RWPE2 (cell line): ENCODE results near the gene ARHGAP18.

Source experiments
- ATAC-seq: fragments of 200-7000 bp; cut with Tn5 transposase; 3 replicates; pipeline ENCODE4 v1.9.1; 2021; ENCODE audit warnings: low read depth
- DNase-seq: peaks from one replicate; pipeline ENCODE4 v3.0.0-alpha.2; 2020; ENCODE audit warnings: low spot score
- H3K27ac ChIP-seq: fragments of 450-650 bp; 2 replicates; pipeline ENCODE4 v1.5.1; 2017; ENCODE audit warnings: mild to moderate bottlenecking; ENCODE audit not compliant: poor library complexity, severe bottlenecking
- H3K27me3 ChIP-seq: fragments of 250-450 bp; sonication (Bioruptor Pico); 2 replicates; pipeline ENCODE4 v1.5.1; 2021; ENCODE audit warnings: mild to moderate bottlenecking, moderate library complexity; ENCODE audit not compliant: insufficient read depth, poor library complexity, severe bottlenecking
- H3K36me3 ChIP-seq: fragments of 250-450 bp; sonication (Bioruptor Pico); 2 replicates; pipeline ENCODE4 v1.5.1; 2020; ENCODE audit warnings: low read depth, mild to moderate bottlenecking, moderate library complexity
- H3K4me1 ChIP-seq: fragments of 250-450 bp; sonication (Bioruptor Pico); 2 replicates; pipeline ENCODE4 v1.5.1; 2021; ENCODE audit warnings: mild to moderate bottlenecking, moderate library complexity; ENCODE audit not compliant: insufficient read depth, poor library complexity, severe bottlenecking
- H3K4me3 ChIP-seq: fragments of 250-450 bp; sonication (Bioruptor Pico); 2 replicates; pipeline ENCODE4 v1.5.1; 2021; ENCODE audit warnings: mild to moderate bottlenecking, moderate library complexity; ENCODE audit not compliant: severe bottlenecking
- H3K9me3 ChIP-seq: fragments of 250-450 bp; sonication (Bioruptor Pico); 2 replicates; pipeline ENCODE4 v1.5.1; 2021; ENCODE audit warnings: mild to moderate bottlenecking, moderate library complexity; ENCODE audit not compliant: severe bottlenecking
- CTCF ChIP-seq: fragments of 450-650 bp; IDR thresholded peaks from one replicate; pipeline ENCODE4 v1.5.1; 2017; ENCODE audit warnings: mild to moderate bottlenecking, moderate library complexity; ENCODE audit not compliant: poor library complexity, severe bottlenecking

Gene ARHGAP18

DNA sequence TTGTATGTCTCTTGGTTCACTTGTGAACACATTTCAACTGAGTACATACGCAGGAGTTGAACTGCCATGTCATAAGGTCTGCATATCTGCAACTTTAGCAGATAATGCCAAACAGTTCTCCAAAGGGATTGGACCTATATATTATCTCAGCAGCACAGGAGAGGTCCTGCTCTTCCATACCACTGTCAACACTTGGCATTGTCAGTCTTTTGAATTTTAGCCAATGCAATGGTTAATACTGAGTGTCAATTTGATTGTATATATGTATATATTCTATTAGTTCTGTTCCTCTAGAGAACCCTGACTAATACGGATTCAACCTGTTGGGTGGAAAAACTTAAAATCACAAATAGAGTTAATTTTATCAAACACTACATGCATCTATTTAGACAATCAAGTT is 26.1 kb upstream of the ARHGAP18 start:
- Histone ChIP-seq H3K27me3 (no peaks in the 10 kb centered on the region), H3K27ac (no peak overlapping the region), H3K9me3 (peaks cover 2% of the 10 kb centered on the region), H3K4me1 (peaks cover 16% of the 10 kb centered on the region), H3K36me3 (no peaks in the 10 kb centered on the region), H3K4me3 (no peak overlapping the region)
- DNase-seq: no peak
- TF ChIP-seq CTCF: no peak
- no peak for ATAC-seq

DNA sequence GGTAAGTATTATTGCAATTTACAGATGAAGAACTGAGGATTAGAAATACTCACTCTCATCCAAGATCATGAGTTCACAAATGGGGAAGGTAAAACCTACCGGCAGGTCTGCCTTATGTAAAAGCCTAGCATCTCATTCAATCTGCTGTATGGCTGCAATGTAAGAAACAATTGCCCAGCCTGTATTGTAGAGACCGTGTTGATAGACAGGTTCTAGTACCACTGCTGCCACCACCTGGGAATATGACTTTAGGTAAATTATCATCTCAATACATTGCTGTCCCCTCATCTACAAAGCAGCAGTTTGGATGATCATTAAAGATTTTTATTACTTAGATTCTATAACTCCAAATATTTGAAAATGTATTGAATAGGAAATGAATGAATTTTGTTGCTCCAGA is 23.3 kb upstream of the ARHGAP18 start:
- Histone ChIP-seq H3K27ac (peak overlapping the region; percentile 64), H3K4me3 (no peak overlapping the region), H3K9me3 (no peaks in the 10 kb centered on the region), H3K4me1 (peaks cover 20% of the 10 kb centered on the region), H3K27me3 (no peaks in the 10 kb centered on the region), H3K36me3 (no peaks in the 10 kb centered on the region)
- ATAC-seq (no peak), DNase-seq (no peak)
- peak; percentile 39 for TF ChIP-seq CTCF

DNA sequence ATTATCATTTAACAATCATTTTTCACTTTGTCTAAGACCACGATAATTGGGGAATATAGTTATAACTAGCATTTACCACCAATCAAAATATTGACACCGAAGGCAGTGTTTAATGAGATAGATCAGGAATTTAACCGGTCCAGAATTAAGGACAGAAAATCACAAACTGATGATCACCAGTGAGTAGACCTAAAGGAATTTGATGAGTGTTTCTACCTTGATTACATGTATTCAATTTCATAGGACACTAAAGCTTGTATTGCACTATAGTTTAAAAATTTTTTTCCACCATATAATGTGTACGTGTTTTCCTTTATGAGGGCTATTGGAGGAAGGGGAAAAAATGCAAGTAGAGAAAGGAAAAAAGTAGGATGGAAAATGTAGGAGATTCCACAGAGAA is 22.6 kb upstream of the ARHGAP18 start:
- peaks cover 20% of the 10 kb centered on the region for H3K4me1 ChIP-seq
- TF ChIP-seq CTCF: no peak
- ATAC-seq: peak; percentile 88

GRCh38 chr6:129732034-129732433 is 22.1 kb upstream of the ARHGAP18 start:
- H3K4me3 ChIP-seq: no peak overlapping the region
- H3K27me3 ChIP-seq: no peaks in the 10 kb centered on the region
- H3K27ac ChIP-seq: peak overlapping the region; percentile 64
- 0 out of 3 replicates have a peak, but pooled peaks have one; percentile 29 for ATAC-seq
- no peak for TF ChIP-seq CTCF
- H3K36me3 ChIP-seq: no peaks in the 10 kb centered on the region
- no peak for DNase-seq
- H3K9me3 ChIP-seq: no peaks in the 10 kb centered on the region
- peaks cover 20% of the 10 kb centered on the region for H3K4me1 ChIP-seq

More for the DNA sequence above, 22.6 kb upstream of the ARHGAP18 start:
- no peaks in the 10 kb centered on the region for H3K36me3 ChIP-seq
- H3K4me3 ChIP-seq: no peak overlapping the region
- H3K9me3 ChIP-seq: no peaks in the 10 kb centered on the region
- DNase-seq: no peak
- no peaks in the 10 kb centered on the region for H3K27me3 ChIP-seq
- peak overlapping the region; percentile 64 for H3K27ac ChIP-seq

DNA sequence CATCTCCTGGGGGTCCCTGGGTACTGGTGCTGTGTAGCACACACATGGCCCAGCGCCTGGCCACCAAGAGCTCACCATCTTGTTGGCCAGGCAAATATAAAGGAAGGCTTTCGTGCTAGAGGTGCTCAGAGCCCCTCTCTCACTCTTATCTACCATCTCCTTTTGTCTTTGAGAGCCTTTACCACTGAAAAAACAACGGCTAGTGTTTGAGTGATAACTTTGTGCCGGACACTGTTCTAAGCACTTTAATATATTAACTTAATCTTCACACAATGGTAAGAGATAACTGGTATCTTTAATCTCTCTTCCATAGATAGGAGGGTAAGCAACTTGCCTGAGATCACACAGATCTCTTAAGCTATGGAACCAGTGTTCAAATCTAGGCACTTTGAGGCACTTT is 21.5 kb upstream of the ARHGAP18 start:
- H3K4me3 ChIP-seq: no peak overlapping the region
- no peak for TF ChIP-seq CTCF
- peak overlapping the region; percentile 64 for H3K27ac ChIP-seq
- peaks cover 20% of the 10 kb centered on the region for H3K4me1 ChIP-seq
- no peaks in the 10 kb centered on the region for H3K9me3 ChIP-seq
- H3K36me3 ChIP-seq: no peaks in the 10 kb centered on the region
- no peak for ATAC-seq
- H3K27me3 ChIP-seq: no peaks in the 10 kb centered on the region
- DNase-seq: no peak
